Inferior parietal cortex (tissue), 1 donor: ENCODE results near the gene PHLDA3.

Source experiments
- DNase-seq: peaks from one replicate; pipeline ENCODE4 v3.0.0-alpha.2; 2016; ENCODE audit errors: extremely low spot score

PHLDA3 gene

DNA sequence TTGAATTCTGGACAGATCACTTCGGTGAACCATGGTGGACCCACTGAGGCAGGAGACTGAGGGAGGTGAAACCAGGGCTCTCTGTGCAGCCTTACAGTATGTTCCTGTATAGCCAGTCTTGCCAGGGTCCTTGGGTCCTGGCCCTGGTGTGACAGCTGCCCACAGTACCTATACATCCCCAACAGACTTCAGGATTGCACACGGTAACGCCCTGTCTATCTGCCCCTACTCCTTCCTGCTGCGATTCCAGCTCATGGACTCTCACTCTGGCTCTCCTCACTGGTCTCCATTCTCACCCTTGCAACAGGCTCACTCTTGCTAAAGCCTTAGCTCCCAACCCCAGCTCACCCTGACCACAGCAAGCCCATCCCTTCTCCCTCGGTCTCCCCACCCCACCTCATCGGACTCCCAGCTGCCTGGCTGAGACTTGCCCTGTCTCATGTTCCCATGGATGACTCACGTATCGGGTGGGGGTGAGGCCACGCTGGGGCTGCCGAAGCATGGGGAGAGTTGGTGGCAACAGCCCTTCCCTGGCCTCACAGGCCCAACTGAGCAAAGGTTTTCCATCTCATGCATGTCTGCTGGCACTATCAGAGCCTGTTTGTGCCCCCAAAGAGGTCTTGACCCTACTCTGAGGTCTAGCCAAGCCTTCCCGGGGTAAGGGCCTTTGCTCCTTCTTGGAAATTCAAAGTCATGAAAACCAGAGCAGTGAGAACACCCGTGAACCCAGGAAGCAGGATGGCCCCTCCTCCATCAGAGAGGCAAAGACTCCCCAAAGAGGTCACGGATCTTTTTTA lies 7.1 kb downstream of the PHLDA3 start:
- DNase-seq = peak; percentile 58

DNA sequence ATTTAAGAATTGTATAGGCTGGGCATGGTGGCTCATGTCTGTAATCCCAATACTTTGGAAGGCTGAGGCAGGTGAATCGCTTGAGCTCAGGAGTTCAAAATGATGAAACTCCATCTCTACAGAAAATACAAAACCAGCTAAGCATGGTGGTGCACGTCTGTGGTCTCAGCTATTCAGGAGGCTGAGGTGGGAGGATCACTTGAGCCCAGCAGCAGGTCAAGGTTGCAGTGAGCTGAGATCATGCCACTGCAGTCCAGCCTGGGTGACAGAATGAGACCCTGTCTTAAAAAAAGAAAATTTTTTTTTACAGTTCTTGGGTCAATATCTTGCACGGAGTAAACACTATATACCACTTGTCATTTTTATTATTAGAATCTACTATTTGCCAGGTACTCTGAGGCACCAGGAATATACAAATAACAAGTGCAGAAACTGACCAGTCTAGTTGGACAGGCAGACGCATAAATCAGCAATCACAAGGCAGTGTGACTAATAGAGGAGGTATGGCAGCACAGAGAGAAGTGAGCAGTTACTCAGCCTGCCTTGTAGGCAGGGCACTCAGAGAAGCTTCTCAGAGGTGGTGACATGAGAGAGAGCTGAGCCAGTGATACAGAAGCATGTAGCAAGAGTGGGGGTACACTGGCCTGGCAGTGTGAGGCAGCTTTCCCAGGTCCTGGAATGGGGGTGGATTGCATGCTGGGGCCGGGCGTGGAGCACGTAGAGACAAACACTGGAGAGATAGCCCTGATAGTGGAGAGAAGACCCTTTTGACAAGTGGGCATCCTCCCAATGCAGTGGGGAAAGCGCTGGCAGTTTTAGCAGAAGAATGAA lies 8.0 kb downstream of the PHLDA3 start:
- no peak for DNase-seq

DNA sequence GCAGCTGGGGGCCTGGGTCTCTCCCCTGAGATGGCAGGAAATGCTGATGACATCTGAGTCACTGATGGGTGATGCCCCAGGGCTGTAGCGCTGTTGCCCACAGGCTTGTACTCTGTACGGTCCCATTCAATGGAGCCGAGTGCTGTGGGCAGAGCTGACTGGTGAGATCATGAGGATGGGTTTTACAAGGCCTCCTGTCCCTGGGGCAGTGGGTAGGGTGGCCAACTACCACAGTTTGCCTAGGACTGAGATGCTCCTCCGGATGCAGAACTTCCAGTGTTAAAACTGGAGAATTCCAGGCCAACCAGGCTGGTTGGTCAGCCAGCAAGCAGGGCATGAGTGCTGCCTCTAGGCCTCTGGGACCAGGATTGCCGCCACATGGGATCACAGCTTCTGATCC lies 9.2 kb downstream of the PHLDA3 start:
- DNase-seq = no peak

DNA sequence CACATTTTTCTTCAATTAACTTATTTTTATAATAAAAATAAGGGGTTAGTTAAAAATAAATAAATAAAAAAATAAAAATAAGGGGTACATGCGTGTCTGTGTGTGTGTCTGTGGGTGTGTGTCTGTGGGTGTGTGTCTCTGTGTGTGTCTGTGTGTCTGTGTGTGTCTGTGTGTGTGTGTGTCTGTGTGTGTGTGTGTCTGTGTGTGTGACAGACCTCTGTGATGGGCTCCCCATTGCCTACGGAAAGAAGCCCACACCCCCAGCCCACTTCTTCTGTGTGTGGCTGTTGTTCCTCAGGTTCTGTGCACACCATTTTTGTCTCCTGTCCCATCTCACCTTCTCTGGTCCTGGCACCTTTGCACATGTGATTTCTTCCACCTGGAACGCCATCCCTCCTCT lies 9.9 kb downstream of the PHLDA3 start:
- no peak for DNase-seq

DNA sequence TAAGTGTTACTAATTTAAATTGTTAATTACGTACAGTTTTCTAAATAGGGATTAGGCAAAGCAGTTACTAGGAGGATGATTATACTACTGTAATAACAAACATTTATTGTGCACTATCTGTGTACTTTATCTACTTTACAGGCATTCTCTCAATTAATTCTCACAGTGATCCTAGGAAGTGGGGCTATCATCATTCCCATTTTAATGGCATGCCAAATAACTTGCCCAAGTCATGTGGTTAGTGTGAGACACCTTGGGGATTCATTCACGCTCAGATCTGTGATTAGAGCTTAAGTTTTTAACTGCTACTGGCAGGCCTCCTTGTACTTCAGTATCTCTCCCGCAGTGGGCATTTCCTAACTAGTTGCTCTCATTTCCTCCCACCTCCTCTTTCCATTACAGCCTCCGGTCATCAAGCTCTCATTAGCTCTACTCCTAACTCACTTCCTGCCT lies 11.5 kb downstream of the PHLDA3 start:
- DNase-seq = no peak

DNA sequence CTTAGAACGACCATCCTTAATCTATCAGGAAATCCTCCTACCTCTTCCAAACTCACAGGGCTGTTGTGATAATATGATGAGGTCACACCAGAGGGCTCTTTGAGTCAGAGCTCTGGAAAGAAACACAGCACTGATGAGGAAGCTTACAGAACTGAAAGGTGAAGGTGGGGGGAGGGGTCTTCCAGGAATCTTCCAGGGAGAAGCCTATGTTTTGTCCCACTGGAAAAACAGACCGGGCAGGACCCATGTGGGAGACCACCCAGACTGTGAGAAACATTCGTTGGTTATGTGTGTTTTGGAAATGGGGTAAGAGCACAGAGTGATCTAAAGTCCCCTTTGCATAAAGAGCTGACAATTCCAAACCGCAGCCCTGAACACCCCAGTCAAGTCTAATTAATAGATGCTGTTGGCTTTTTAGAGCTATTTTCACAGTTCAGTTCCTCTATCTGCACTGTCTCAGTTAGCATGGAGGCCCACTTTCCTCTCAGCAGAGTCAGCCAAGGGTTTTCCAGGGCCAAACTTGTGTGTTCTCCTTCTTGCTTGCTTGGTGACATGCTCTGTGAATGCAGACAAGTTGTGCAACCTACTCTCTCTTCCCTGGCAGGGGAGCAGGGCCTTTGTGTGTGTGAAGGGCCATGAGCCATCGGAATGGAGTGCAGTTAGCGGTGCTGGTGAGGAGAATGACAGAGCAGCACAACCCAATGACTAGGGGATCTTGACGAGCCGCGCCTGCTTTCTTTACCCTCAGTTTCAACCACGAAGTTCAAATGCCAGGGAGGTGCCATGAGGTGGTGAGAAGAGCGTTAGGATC lies 12.3 kb downstream of the PHLDA3 start:
- peak; percentile 42 for DNase-seq

DNA sequence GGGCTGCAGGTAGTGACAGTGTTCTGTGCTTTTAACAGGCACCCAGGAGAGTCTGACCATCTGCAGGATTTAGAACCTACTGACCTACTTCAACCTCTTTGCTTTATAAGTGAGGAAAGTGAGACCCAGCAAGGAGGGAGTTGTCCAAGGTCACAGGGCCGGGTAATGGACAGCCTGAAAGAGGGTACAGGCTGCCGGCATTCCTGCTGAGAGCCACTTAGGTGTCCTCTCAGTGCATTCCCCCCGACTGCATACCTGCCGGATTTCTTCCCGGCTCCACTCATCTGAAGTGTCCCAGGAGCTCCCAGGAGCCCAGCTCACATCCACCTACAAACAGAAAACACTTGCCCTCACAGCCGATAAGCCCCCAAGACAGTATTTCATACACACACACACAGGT lies 13.9 kb downstream of the PHLDA3 start:
- no peak for DNase-seq

DNA sequence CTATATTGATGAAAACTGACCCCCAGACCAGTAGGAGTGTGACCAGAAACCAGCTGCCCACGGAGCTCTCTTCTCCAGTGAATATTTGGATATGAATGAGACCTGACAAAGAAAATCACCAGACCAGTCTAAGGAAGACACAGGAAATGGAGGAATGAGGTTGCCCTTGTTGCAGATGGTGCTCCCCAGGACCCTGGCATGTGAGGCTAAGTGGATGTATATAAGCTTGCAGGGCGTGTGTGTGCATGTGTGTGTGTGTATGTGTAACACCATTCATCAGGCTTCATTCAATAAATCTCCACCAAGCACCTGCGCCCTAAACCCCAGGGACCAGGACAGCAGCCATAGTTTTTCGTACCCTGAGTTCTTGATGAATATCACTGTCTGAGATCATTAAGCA lies 14.4 kb downstream of the PHLDA3 start:
- no peak for DNase-seq

DNA sequence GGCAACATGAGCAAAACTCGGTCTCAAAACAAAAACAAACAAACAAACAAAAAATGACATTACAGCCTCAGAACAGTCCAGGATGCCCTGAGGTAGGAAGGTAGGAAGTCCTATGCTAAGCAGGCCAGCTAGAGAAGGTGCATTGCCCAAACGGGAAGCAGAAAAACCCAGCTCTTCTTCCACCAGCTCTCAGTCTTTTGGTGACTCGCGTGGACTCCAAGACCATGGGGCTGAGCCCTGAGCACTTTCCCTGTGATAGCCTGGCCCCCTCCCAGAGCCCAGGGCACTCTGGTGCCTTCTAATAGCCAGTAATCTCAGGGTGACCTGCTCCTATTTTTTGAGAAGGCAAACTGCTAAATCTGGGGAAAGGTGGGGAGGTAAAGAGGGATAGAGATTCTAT lies 16.1 kb downstream of the PHLDA3 start:
- no peak for DNase-seq

DNA sequence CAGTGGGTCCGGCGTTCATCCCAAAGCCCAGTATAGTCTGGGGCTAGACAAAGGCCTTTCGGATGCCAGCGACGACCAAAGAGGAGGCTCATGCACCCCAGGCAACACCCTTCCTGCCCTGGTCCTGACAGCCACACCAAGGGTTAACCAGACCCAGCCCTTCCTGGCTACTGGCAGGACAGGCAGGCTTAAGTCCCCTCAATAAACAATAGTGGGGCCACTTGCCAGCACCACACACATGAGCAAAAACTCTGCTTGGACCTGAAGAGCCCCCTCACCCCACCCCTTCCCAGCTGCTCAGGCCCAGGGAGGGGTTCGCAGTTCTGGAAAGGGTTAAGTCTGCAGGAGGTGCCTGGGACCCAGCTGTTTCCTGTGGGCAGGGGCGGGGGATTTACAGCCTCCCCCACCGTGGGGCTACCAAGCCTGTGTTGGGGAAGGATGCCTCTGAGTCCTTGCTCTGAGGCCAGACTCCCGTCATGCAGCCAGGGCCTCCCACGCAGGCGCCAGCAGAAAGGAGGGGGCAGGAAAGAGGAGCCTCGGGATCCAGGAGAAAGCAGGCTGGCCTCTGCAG lies 18.2 kb downstream of the PHLDA3 start:
- peak; percentile 67 for DNase-seq

DNA sequence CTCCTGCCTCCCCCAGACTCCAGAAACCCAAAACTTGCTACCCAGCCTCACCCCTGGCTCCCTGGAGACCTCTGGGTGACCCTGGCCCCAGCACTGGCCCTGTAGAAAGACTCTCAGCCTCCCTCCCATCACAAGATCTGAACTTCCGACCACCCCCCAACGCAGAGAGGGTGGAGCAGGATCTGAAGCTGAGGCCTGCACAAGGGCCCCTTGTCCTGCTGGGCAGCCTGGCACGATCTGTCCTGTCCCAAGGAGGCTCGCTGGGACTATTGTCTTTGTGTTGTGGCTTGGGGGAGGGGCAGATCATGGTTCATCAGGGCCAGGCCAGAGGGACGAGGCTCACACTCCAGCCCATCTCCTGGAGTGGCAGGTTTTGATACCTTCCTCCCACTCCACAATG lies 20.0 kb downstream of the PHLDA3 start:
- peak; percentile 76 for DNase-seq

DNA sequence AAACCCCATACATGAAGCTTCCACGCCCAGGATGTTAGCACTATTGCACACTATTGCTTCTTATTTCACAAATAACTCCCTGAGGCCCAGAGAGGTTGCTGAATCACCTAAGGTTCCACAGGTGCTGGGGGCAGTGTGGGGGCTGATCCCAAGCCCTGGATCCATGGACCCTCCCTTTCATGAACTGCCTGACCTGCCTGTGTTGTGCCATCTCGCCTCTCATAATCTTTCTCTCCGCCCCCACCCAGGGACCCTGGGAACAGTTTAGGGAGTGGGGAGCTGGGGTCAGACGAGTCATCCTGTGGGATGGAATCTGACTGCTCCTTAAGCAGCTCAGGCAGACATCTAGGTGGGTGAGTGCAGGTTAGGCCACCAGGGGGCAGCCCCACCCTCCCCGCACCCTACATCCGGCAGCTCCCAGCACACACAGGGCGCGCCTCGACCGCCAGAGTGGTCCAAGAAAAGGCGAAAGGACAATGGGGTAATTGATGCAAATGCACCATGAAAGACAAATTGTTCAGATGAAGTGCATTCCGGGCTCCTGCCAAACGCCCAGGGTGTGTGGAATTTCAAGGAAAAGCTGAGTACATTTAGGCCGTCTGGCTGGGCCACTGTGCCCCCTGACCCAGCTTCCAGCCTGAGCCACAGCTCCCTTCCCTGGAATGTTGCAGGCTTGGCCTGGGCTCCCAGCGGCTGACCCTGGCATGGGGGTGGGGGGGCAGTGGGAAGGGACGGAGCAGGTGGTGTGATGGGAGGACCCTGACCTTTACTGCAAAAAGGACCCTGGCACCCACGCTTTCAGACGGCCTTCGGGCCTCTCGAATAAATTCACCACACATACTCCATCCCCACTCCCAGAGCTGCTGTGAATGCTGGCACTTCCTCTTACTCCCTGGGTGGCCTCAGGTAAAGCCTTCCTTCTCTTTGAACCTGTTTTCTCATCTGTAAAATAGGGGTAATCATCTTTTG lies 20.8 kb downstream of the PHLDA3 start:
- DNase-seq = peak; percentile 85

DNA sequence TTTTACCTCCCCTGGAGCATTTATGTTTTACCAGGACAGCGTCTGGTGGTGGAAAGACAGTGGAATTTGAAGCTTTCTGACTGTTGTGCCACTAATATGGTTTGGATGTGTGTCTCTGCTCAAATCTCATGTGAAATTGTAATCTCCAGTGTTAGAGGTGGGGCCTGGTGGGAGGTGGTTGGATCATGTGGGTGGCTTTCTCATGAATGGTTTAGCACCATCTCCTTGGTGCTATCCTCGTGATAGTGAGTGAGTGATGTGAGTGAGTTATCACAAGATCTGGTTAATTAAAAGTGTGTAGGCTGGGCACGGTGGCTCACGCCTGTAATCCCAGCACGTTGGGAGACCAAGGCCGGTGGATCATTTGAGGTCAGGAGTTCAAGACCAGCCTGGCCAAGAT lies 23.7 kb downstream of the PHLDA3 start:
- no peak for DNase-seq

DNA sequence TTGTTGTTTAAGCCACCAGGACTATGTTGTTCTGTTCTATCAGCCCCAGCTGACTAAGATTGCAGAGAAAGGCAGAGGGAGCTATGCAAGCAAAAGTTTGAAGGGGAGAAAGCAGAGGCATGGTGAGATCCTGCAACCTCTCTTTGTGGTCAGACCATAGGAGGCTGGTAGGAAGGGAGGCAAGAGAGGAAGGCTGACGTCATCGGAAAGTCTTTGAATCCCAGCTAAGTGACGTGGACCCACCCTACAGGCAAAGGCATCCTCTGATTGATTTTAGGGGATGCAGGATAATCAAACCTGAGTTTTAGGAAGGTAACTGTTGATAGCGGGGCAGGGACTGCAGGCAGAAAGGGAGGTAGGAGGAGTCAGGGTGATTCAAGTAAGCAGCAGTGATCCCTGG lies 24.2 kb downstream of the PHLDA3 start:
- no peak for DNase-seq

DNA sequence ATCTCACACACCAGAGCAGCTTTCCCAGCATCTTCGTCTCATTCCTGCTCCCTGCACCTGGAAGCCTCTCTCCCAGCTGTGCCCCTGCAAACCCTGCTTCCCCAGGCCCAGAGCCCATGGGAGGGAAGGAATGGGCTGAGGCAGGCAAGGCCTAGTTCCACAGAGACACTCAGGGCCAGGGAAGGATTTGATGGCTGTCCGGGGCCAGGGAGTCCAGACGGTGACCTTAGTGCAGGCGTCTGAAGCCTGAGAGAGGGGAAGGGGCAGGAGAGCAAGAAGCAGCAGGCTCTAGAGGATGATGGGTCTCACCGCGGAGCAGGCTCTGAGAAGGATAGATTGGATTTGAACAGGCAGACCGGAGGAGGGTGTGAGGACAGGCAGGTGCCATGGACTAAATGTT lies 25.2 kb downstream of the PHLDA3 start:
- no peak for DNase-seq

DNA sequence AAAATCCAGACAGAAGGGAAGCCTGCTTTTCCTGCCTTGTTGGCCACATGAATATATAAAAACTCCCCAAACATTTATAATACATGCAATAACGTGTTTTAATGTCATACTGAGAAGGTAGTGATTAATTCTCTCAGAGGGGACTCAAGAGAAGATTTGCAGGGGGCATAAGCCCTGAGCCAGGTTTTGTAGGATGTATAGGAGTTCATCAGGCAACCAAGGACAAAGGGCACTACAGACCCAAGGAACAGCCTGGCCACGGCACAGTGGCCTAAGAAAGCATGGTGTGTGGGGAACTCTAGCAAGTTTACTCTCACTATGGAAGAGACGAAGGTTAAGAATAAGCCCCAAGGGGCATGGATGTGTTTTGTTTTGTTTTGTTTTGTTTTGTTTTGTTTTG lies 32.0 kb downstream of the PHLDA3 start:
- no peak for DNase-seq

DNA sequence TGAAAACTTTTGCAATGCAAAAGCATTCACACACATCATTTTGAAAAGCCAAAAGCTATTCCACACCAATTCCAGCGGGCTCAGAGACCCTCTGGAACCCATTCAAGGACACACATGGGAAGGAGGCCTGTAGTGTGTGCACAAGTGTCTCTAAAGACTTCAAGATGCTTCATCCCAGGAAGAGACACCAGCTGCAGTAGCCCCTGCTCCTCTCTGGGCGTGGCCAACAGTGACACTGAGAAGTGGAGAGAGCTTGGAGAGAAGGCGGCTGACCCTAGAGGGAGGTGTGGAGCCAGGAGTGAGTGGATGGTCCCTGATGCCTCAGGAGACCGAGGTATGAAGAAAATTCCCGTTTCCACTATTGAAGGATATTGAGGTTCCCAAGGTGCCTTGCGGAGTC lies 32.6 kb downstream of the PHLDA3 start:
- no peak for DNase-seq

DNA sequence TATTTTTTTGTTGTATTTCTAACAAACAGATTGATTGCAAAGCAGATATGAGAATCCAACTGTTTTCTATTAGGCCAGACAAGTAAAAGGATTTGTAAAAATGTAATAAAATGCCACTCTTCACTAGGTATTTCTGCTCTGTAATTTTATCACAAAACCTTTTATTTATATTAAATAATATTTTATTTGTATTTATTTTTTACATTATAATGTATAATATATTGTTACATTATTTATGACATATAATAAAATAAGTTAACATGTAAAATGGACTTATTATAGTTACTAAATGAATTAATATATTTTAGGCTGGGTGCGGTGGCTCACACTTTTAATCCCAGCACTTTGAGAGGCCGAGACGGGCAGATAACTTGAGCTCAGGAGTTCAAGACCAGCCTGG lies 34.7 kb downstream of the PHLDA3 start:
- no peak for DNase-seq

DNA sequence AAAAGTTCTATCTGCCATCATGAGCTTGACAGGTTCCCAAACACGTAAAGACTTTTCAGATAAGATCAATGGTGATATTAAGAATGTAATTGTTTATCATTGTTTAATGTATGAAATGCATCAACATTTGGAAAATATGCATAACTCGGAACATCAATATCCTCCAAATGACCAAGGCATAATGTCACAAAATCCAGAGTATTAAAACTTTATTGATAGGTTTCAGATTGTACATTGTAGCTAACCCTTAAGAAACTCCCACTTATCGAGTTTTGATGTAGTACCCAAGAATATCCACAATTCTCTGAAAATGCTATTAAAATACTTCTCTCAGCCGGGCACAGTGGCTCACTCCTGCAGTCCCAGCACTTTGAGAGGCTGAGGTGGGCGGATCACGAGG lies 35.4 kb downstream of the PHLDA3 start:
- DNase-seq = no peak

DNA sequence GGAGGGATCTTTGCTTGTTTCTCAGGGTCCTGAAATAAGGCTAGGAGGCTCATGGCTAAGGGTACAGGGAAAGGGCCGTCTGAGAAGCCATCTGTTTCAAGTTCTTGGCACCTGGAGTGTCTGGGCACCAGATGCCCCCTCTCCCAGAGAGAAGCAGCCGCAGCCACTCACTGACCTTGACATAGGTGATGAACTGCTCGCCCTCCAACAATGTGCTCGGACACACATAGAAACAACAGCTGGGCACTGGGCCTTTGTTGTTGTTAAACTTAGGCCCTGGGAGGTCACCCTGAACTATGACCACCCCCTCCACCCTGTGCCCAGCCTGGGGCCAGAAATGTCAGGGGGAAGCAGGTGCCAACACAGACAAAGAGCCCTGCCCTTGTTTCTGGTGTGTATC lies 38.2 kb downstream of the PHLDA3 start:
- DNase-seq = no peak
